ENCODE data around the gene UBE3A.

The UBE3A gene

GRCh38 chr15:25468611-25469010 is 29.8 kb upstream of the UBE3A start:
- H3K36me3 ChIP-seq (ENCODE audit: insufficient read depth, low read length) = no peaks in the 10 kb centered on the region
- no peaks in the 10 kb centered on the region for H4K20me1 ChIP-seq (ENCODE audit: insufficient read depth, low read length)
- H3K4me2 ChIP-seq (ENCODE audit: low read length) = no peak overlapping the region
- TF ChIP-seq CTCF (IDR thresholded peaks at IDR 0.05; ENCODE audit: low read length) (no peak), EZH2 (IDR thresholded peaks at IDR 0.05; ENCODE audit: borderline replicate concordance, low read length) (no peak)
- no peaks in the 10 kb centered on the region for H3K79me2 ChIP-seq (ENCODE audit: insufficient read depth, low read length)
- H3K27ac ChIP-seq (ENCODE audit: low read depth, low read length, poor library complexity, severe bottlenecking) = no peak overlapping the region
- H3K4me1 ChIP-seq (ENCODE audit: insufficient read depth, low read length, severe bottlenecking) = no peaks in the 10 kb centered on the region
- no peaks in the 10 kb centered on the region for H3F3A ChIP-seq (ENCODE audit: insufficient read depth, low read length)
- no peaks in the 10 kb centered on the region for H3K27me3 ChIP-seq (ENCODE audit: insufficient read depth, low read length)
- H2AFZ ChIP-seq (ENCODE audit: low read length) = no peak overlapping the region
- no peak overlapping the region for H3K9ac ChIP-seq (ENCODE audit: low read length)
- H3K9me2 ChIP-seq (ENCODE audit: low read depth, low read length) = no peaks in the 10 kb centered on the region
- H3K9me3 ChIP-seq (ENCODE audit: low read length) = no peaks in the 10 kb centered on the region
- no peak overlapping the region for H3K4me3 ChIP-seq (ENCODE audit: low read depth, low read length, poor library complexity, severe bottlenecking)

- Histone ChIP-seq H3K79me2 (ENCODE audit: insufficient read depth, low read length) (no peaks in the 10 kb centered on the region), H3K9ac (ENCODE audit: low read length) (no peak overlapping the region), H3K9me3 (ENCODE audit: low read length) (no peaks in the 10 kb centered on the region), H3K4me3 (ENCODE audit: low read depth, low read length, poor library complexity, severe bottlenecking) (no peak overlapping the region), H3K4me2 (ENCODE audit: low read length) (no peak overlapping the region), H3K9me2 (ENCODE audit: low read depth, low read length) (no peaks in the 10 kb centered on the region), H2AFZ (ENCODE audit: low read length) (no peak overlapping the region), H3K27me3 (ENCODE audit: insufficient read depth, low read length) (no peaks in the 10 kb centered on the region), H3K27ac (ENCODE audit: low read depth, low read length, poor library complexity, severe bottlenecking) (no peak overlapping the region), H3F3A (ENCODE audit: insufficient read depth, low read length) (no peaks in the 10 kb centered on the region), H3K36me3 (ENCODE audit: insufficient read depth, low read length) (no peaks in the 10 kb centered on the region), H4K20me1 (ENCODE audit: insufficient read depth, low read length) (no peaks in the 10 kb centered on the region), H3K4me1 (ENCODE audit: insufficient read depth, low read length, severe bottlenecking) (no peaks in the 10 kb centered on the region)
- TF ChIP-seq EZH2 (IDR thresholded peaks at IDR 0.05; ENCODE audit: borderline replicate concordance, low read length) = no peak
- no peak for TF ChIP-seq CTCF (IDR thresholded peaks at IDR 0.05; ENCODE audit: low read length)
Measured at GRCh38 chr15:25465835-25466234, 27.0 kb upstream of the UBE3A start.

- no peak overlapping the region for H3K4me2 ChIP-seq (ENCODE audit: low read length)
- no peaks in the 10 kb centered on the region for H3K79me2 ChIP-seq (ENCODE audit: insufficient read depth, low read length)
- no peak overlapping the region for H2AFZ ChIP-seq (ENCODE audit: low read length)
- H4K20me1 ChIP-seq (ENCODE audit: insufficient read depth, low read length) = no peaks in the 10 kb centered on the region
- H3F3A ChIP-seq (ENCODE audit: insufficient read depth, low read length) = no peaks in the 10 kb centered on the region
- H3K27me3 ChIP-seq (ENCODE audit: insufficient read depth, low read length) = no peaks in the 10 kb centered on the region
- no peak overlapping the region for H3K27ac ChIP-seq (ENCODE audit: low read depth, low read length, poor library complexity, severe bottlenecking)
- no peak overlapping the region for H3K9ac ChIP-seq (ENCODE audit: low read length)
- no peaks in the 10 kb centered on the region for H3K9me2 ChIP-seq (ENCODE audit: low read depth, low read length)
- TF ChIP-seq EZH2 (IDR thresholded peaks at IDR 0.05; ENCODE audit: borderline replicate concordance, low read length) (no peak), CTCF (IDR thresholded peaks at IDR 0.05; ENCODE audit: low read length) (no peak)
- no peaks in the 10 kb centered on the region for H3K4me1 ChIP-seq (ENCODE audit: insufficient read depth, low read length, severe bottlenecking)
- H3K9me3 ChIP-seq (ENCODE audit: low read length) = no peaks in the 10 kb centered on the region
- H3K4me3 ChIP-seq (ENCODE audit: low read depth, low read length, poor library complexity, severe bottlenecking) = no peak overlapping the region
- no peaks in the 10 kb centered on the region for H3K36me3 ChIP-seq (ENCODE audit: insufficient read depth, low read length)
Measured at GRCh38 chr15:25464784-25465183, 26.0 kb upstream of the UBE3A start.
